Thyroid gland (tissue), 4 donors: ENCODE results near the gene MRPL44.

Experiments
- CTCF ChIP-seq, 6 experiments: fragments of 200-600 bp in 3 of 6; fragments of 450-650 bp in 3 of 6; sonication (generic) in 3 of 6; IDR thresholded peaks; one replicate each; pipeline ENCODE4 v1.5.1; 2016 to 2019; ENCODE audit warnings: antibody characterized with exemption in 6 of 6, mild to moderate bottlenecking in 2 of 6, inconsistent platforms in 1 of 6, moderate library complexity in 1 of 6
- POLR2A ChIP-seq, 2 donors: fragments of 450-650 bp; IDR thresholded peaks; one replicate each; pipeline ENCODE4 v1.6.1; 2017; ENCODE audit warnings: antibody characterized with exemption in 2 of 2, mild to moderate bottlenecking in 2 of 2, moderate library complexity in 1 of 2

GRCh38 chr2:223929571-223930102 is 27.6 kb upstream of the MRPL44 start:
- TF ChIP-seq CTCF (IDR thresholded peaks at IDR 0.05): no peak
- no peak for TF ChIP-seq POLR2A (IDR thresholded peaks at IDR 0.05)
